GM12891 (cell line): ENCODE measurements around the gene DOCK4.

Experiments
- POLR2A ChIP-seq: IDR thresholded peaks from 2 replicates; pipeline ENCODE4 v1.6.1; 2011; ENCODE audit warnings: low read depth, low read length, control low read depth
- TAF1 ChIP-seq: IDR thresholded peaks from 2 replicates; pipeline ENCODE4 v1.6.1; 2011; ENCODE audit warnings: low read depth, low read length, control low read depth

- no peak for TF ChIP-seq TAF1
- no peak for TF ChIP-seq POLR2A
Observed at GRCh38 chr7:111836592-111836991, 369.6 kb downstream of the DOCK4 start.
